Smooth muscle cell (in vitro differentiated cells): ENCODE data around the gene ERAL1. TPM values are rescaled to one million over a fixed set of nuclear protein-coding genes. Genes with fewer than 3 reads are reported as not detected.

Experiments used
- DNase-seq: peaks from one replicate; lab custom pipeline; 2025; ENCODE audit not compliant: unreplicated experiment; lab: John Stamatoyannopoulos, UW
- H2AFZ ChIP-seq: fragments of 200-600 bp; sonication (generic); 2 replicates; pipeline ENCODE4 v1.6.0; 2016; ENCODE audit warnings: antibody characterized with exemption, low read depth, mild to moderate bottlenecking
- H3F3A ChIP-seq: fragments of 200-600 bp; sonication (generic); 2 replicates; pipeline ENCODE4 v1.6.0; 2017; ENCODE audit warnings: antibody characterized with exemption, low read depth
- H3K27ac ChIP-seq: fragments of 200-600 bp; sonication (generic); 2 replicates; pipeline ENCODE4 v1.5.1; 2016; ENCODE audit warnings: low read depth, mild to moderate bottlenecking
- H3K27me3 ChIP-seq: fragments of 200-600 bp; sonication (generic); 2 replicates; pipeline ENCODE4 v1.6.1; 2016; ENCODE audit warnings: low read depth, mild to moderate bottlenecking
- H3K36me3 ChIP-seq: fragments of 200-600 bp; sonication (generic); 2 replicates; pipeline ENCODE4 v1.5.1; 2016; ENCODE audit warnings: low read depth
- H3K4me1 ChIP-seq: fragments of 200-600 bp; sonication (generic); 2 replicates; pipeline ENCODE4 v1.5.1; 2016; ENCODE audit warnings: low read depth
- H3K4me2 ChIP-seq: fragments of 200-600 bp; sonication (generic); 2 replicates; pipeline ENCODE4 v1.6.0; 2016; ENCODE audit warnings: mild to moderate bottlenecking
- H3K4me3 ChIP-seq: fragments of 200-600 bp; sonication (generic); 2 replicates; pipeline ENCODE4 v1.5.1; 2016; ENCODE audit warnings: mild to moderate bottlenecking
- H3K79me2 ChIP-seq: fragments of 200-600 bp; sonication (generic); 2 replicates; pipeline ENCODE4 v1.6.0; 2016; ENCODE audit warnings: low read depth, mild to moderate bottlenecking
- H3K9ac ChIP-seq: fragments of 200-600 bp; sonication (generic); 2 replicates; pipeline ENCODE4 v1.6.0; 2016; ENCODE audit warnings: low read depth
- H3K9me3 ChIP-seq: fragments of 200-600 bp; sonication (generic); replicated peaks from 2 replicates; pipeline ENCODE4 v1.5.1; 2016; ENCODE audit warnings: low read depth
- H4K20me1 ChIP-seq: fragments of 200-600 bp; sonication (generic); 2 replicates; pipeline ENCODE4 v1.6.0; 2016; ENCODE audit warnings: low read depth
- CTCF ChIP-seq: fragments of 200-600 bp; sonication (generic); IDR thresholded peaks from 2 replicates; pipeline ENCODE4 v1.5.1; 2017; ENCODE audit warnings: borderline replicate concordance, mild to moderate bottlenecking, antibody characterized with exemption; ENCODE audit not compliant: insufficient read depth, poor library complexity, severe bottlenecking
- WGBS: methylation state at CpG from one replicate; pipeline ENCODE4 v1.1.7; 2016; ENCODE audit warnings: low lambda C conversion rate; 5-methylcytosine and 5-hydroxymethylcytosine counted together
- polyA plus RNA-seq: library from polyadenylated mRNA; unstranded; fragments of >200 nt; fragmentation: Nextera tagmentation; extraction: Ambion mirVana; gene quantifications from 2 replicates; pipeline ENCODE4 v1.2.1, GENCODE V29; 2016
- total RNA-seq: library from RNA; depleted of rRNA; stranded (reverse); fragments of >200 nt; gene quantifications from 2 replicates; pipeline ENCODE4 v1.2.3, GENCODE V29; 2014

The ERAL1 gene
- total and polyA plus RNA-seq, 2 experiments from 2014 or later, result 30.0 to 59.3 TPM

GRCh38 chr17:28861393-28862203, 6.8 kb downstream of the ERAL1 start:
- Histone ChIP-seq H3K4me2 (no peak overlapping the region), H3K36me3 (no peaks in the 10 kb centered on the region), H3K4me1 (no peaks in the 10 kb centered on the region), H2AFZ (no peak overlapping the region), H3K9ac (no peak overlapping the region), H3K79me2 (no peaks in the 10 kb centered on the region), H3K4me3 (no peak overlapping the region), H4K20me1 (no peaks in the 10 kb centered on the region), H3K27ac (no peak overlapping the region), H3K27me3 (no peaks in the 10 kb centered on the region), H3K9me3 (no peaks in the 10 kb centered on the region), H3F3A (no peaks in the 10 kb centered on the region)
- no peak for DNase-seq
- 88% methylated on average over 7 of the region's 8 CpGs for WGBS
- TF ChIP-seq CTCF, result no peak

GRCh38 chr17:28862561-28862960, 7.7 kb downstream of the ERAL1 start:
- Histone ChIP-seq H3K4me2 (no peak overlapping the region), H3K36me3 (no peaks in the 10 kb centered on the region), H3K4me3 (no peak overlapping the region), H3K27ac (no peak overlapping the region), H3K9me3 (no peaks in the 10 kb centered on the region), H3K4me1 (no peaks in the 10 kb centered on the region), H2AFZ (no peak overlapping the region), H3K27me3 (no peaks in the 10 kb centered on the region), H3K9ac (no peak overlapping the region), H3F3A (no peaks in the 10 kb centered on the region), H3K79me2 (no peaks in the 10 kb centered on the region), H4K20me1 (no peaks in the 10 kb centered on the region)
- WGBS, result 95% methylated on average over 3 of the region's 3 CpGs
- no peak for TF ChIP-seq CTCF
- no peak for DNase-seq

DNA sequence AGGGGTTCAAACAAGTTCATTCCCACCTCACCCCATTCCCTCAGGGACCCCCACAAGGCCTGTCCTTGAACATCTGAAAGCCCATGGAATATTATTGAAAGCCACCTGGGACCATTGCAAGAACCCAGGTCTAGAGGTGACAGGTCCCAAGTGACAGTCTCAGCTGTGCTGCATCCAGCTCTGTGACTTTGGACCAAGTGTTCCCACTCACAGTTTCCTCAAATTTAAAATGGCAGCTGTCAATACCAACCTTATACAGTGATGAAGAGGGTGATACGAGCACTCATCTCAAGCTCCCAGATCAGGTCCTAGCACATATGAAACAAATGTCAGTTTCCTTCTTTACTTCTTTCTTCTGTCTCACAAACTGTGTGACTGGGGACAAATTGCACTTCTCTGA, 9.1 kb downstream of the ERAL1 start:
- H3F3A ChIP-seq, result no peaks in the 10 kb centered on the region
- H3K4me2 ChIP-seq, result no peak overlapping the region
- no peaks in the 10 kb centered on the region for H3K79me2 ChIP-seq
- DNase-seq, result no peak
- no peak overlapping the region for H3K9ac ChIP-seq
- H3K27ac ChIP-seq, result no peak overlapping the region
- no peaks in the 10 kb centered on the region for H3K36me3 ChIP-seq
- no peak overlapping the region for H2AFZ ChIP-seq
- TF ChIP-seq CTCF, result no peak
- H4K20me1 ChIP-seq, result no peaks in the 10 kb centered on the region
- H3K4me3 ChIP-seq, result no peak overlapping the region
- H3K4me1 ChIP-seq, result no peaks in the 10 kb centered on the region
- no peaks in the 10 kb centered on the region for H3K27me3 ChIP-seq
- no peaks in the 10 kb centered on the region for H3K9me3 ChIP-seq
- WGBS, result 100% methylated on average over 1 of the region's 1 CpG
